ENCODE results near the gene ANXA6.
"Not testable (repeated sequence)": the region's sequence is repeated elsewhere in the genome, so short reads cannot be mapped to it uniquely, and the experiment has no call there.

ANXA6 gene

DNA sequence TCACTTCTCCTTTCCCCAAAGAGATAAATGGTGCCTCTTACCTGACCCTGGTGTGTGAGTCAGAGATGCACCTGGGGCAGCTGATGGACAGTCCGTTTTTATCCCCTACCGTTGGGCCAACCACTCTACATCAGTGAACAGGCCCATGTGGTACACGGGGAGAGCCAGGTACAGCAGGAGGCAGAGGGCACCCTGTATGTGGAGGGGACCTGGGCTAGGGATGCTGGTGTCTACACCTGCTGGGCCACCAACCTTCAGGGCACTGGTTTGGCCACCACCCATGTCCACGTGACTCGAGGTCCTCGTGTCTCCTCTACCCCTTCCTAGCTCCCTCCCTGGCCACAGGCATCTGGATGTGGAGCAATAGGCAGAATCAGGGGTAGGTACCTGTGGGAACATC, 22.7 kb upstream of the ANXA6 start:
- Histone ChIP-seq H3K36me3 (ENCODE audit: control insufficient read depth, insufficient read depth, low read length) (no peaks in the 10 kb centered on the region), H3K9me3 (ENCODE audit: control insufficient read depth, insufficient read depth, low read depth, low read length) (no peaks in the 10 kb centered on the region), H3K4me1 (ENCODE audit: control insufficient read depth, insufficient read depth, low read length) (no peaks in the 10 kb centered on the region), H3K4me3 (ENCODE audit: low read depth, low read length) (no peak overlapping the region), H3K9ac (ENCODE audit: low read length) (no peak overlapping the region), H3K27me3 (ENCODE audit: control insufficient read depth, insufficient read depth, low read length) (no peaks in the 10 kb centered on the region), H3K27ac (ENCODE audit: low read depth, low read length) (no peak overlapping the region)

DNA sequence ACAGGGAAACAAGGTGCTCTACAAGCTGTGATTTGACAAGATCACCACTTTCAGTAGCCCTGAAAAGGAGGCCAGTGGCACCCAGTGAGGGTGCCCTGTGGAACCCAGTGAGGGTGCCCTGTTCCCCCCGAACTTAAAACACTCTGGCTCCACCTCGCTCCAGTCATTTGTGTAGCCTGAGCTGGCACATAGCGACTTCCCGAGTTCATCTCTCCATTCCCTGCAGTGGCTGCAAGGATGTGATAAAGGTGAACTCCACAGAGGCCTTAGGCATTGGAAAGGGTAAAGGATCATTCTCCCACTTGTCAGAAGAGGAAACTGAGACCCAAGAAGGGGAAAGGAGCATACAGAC, 21.9 kb upstream of the ANXA6 start:
- H3K27ac ChIP-seq (ENCODE audit: low read depth, low read length), result no peak overlapping the region

DNA sequence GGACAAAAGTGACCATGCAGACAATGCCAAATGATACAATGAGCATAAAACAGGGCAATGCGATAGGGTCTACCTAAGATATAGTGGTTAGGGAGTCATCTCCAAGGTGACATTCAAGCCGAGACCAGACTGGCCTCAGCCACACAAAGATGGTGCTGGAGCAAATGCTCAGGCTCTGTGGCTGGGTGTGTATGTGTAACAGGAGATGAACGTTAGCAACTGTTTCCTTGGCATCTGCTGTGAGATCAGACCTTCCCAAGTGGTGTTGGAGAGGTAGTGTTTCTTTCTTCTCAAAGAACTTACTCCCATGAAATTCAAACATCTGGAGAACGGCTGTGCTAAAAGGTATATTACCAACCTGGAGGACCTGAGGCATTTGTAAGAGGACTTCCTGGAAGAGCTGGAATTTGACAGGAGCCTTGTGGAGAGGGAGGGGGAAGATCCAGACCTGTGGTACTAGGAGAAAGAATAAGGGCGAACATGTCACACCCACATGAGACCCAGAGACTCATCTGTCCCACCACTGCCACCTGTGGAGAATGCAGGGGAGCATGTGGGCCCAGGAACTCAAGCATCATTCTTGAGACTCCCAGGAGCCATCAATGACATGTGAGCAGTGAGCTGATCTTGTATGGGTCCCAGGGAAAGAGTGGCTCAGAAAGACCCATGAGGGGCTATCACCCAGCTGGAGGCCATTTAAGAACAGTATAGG, 21.4 kb upstream of the ANXA6 start:
- no peak overlapping the region for H3K9ac ChIP-seq (ENCODE audit: low read length)
- no peaks in the 10 kb centered on the region for H3K9me3 ChIP-seq (ENCODE audit: control insufficient read depth, insufficient read depth, low read depth, low read length)
- H3K27ac ChIP-seq (ENCODE audit: low read depth, low read length), result no peak overlapping the region
- H3K4me3 ChIP-seq (ENCODE audit: low read depth, low read length), result no peak overlapping the region
- H3K4me1 ChIP-seq (ENCODE audit: control insufficient read depth, insufficient read depth, low read length), result no peaks in the 10 kb centered on the region
- H3K27me3 ChIP-seq (ENCODE audit: control insufficient read depth, insufficient read depth, low read length), result no peaks in the 10 kb centered on the region
- no peaks in the 10 kb centered on the region for H3K36me3 ChIP-seq (ENCODE audit: control insufficient read depth, insufficient read depth, low read length)

More for the DNA sequence above, 21.9 kb upstream of the ANXA6 start:
- H3K4me1 ChIP-seq (ENCODE audit: control insufficient read depth, insufficient read depth, low read length), result no peaks in the 10 kb centered on the region
- H3K27me3 ChIP-seq (ENCODE audit: control insufficient read depth, insufficient read depth, low read length), result no peaks in the 10 kb centered on the region
- no peaks in the 10 kb centered on the region for H3K9me3 ChIP-seq (ENCODE audit: control insufficient read depth, insufficient read depth, low read depth, low read length)
- H3K36me3 ChIP-seq (ENCODE audit: control insufficient read depth, insufficient read depth, low read length), result no peaks in the 10 kb centered on the region
- H3K4me3 ChIP-seq (ENCODE audit: low read depth, low read length), result no peak overlapping the region
- no peak overlapping the region for H3K9ac ChIP-seq (ENCODE audit: low read length)

DNA sequence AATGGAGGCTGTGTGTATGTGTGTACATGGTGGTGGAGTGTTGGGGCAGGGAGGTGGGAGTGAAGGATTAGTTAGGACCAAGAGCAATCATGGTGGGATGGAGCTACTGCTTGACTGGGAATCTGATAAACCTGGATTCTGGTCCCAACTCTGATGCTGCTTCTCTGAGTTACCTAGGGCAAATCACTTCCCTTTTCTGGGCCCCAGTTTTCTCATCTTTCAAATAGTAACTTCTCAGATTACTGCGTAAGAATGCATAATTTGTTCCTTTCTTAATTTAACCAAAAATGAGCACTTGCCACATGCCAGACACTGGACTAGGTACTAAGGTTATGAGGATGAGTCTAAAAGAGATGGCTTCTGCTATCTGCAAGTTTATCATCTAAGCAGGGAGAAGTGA, 20.8 kb upstream of the ANXA6 start:
- H3K9me3 ChIP-seq (ENCODE audit: control insufficient read depth, insufficient read depth, low read depth, low read length), result no peaks in the 10 kb centered on the region
- no peaks in the 10 kb centered on the region for H3K36me3 ChIP-seq (ENCODE audit: control insufficient read depth, insufficient read depth, low read length)
- no peak overlapping the region for H3K4me3 ChIP-seq (ENCODE audit: low read depth, low read length)
- no peak overlapping the region for H3K9ac ChIP-seq (ENCODE audit: low read length)
- H3K27ac ChIP-seq (ENCODE audit: low read depth, low read length), result no peak overlapping the region
- H3K4me1 ChIP-seq (ENCODE audit: control insufficient read depth, insufficient read depth, low read length), result no peaks in the 10 kb centered on the region
- no peaks in the 10 kb centered on the region for H3K27me3 ChIP-seq (ENCODE audit: control insufficient read depth, insufficient read depth, low read length)

DNA sequence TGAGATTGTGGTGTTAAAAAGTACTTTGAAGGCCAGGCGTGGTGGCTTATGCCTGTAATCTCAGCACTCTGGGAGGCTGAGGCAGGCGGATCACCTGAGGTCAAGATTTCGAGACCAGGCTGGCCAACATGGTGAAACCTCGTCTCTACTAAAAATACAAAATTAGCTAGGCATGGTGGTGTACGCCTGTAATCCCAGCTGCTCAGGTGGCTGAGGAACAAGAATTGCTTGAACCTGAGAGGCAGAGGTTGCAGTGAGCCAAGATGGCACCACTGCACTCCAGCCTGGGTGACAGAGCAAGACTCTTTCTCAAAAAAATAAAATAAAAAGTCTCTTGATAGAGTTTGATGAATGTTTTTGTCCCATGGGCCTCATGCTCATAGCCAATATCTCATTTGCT, 18.7 kb upstream of the ANXA6 start:
- H3K4me1 ChIP-seq (ENCODE audit: control insufficient read depth, insufficient read depth, low read length); H3K27me3 ChIP-seq (ENCODE audit: control insufficient read depth, insufficient read depth, low read length); H3K9ac ChIP-seq (ENCODE audit: low read length); H3K9me3 ChIP-seq (ENCODE audit: control insufficient read depth, insufficient read depth, low read depth, low read length); H3K27ac ChIP-seq (ENCODE audit: low read depth, low read length); H3K36me3 ChIP-seq (ENCODE audit: control insufficient read depth, insufficient read depth, low read length); H3K4me3 ChIP-seq (ENCODE audit: low read depth, low read length): not testable (repeated sequence)

DNA sequence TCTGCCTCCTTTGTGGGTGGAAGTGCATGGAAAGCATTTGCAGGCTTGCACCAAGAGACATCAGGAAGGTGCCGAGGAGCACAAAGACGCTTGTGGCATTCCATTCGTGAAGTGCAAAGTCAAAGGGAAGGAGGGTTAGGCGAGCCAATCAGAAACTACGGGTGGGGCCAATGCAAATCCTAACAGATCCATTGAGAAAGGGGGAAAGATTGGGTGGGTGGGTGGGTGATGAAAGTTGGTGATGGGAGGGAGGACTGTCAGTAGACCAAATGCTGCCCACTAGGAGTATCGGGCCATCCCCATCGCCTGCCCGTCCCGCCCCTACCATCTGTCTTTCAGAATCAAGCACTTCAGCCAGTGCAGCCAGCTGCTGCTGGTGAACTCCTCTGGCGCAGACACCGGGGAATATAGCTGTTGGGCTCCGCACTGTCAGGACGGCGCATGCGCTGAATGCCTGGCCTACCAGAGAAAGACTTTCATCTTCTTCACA, 17.1 kb upstream of the ANXA6 start:
- H3K4me1 ChIP-seq (ENCODE audit: control insufficient read depth, insufficient read depth, low read length), result no peaks in the 10 kb centered on the region
- no peak overlapping the region for H3K4me3 ChIP-seq (ENCODE audit: low read depth, low read length)
- H3K9me3 ChIP-seq (ENCODE audit: control insufficient read depth, insufficient read depth, low read depth, low read length), result no peaks in the 10 kb centered on the region
- H3K27ac ChIP-seq (ENCODE audit: low read depth, low read length), result no peak overlapping the region
- no peaks in the 10 kb centered on the region for H3K27me3 ChIP-seq (ENCODE audit: control insufficient read depth, insufficient read depth, low read length)
- H3K9ac ChIP-seq (ENCODE audit: low read length), result no peak overlapping the region
- H3K36me3 ChIP-seq (ENCODE audit: control insufficient read depth, insufficient read depth, low read length), result no peaks in the 10 kb centered on the region

DNA sequence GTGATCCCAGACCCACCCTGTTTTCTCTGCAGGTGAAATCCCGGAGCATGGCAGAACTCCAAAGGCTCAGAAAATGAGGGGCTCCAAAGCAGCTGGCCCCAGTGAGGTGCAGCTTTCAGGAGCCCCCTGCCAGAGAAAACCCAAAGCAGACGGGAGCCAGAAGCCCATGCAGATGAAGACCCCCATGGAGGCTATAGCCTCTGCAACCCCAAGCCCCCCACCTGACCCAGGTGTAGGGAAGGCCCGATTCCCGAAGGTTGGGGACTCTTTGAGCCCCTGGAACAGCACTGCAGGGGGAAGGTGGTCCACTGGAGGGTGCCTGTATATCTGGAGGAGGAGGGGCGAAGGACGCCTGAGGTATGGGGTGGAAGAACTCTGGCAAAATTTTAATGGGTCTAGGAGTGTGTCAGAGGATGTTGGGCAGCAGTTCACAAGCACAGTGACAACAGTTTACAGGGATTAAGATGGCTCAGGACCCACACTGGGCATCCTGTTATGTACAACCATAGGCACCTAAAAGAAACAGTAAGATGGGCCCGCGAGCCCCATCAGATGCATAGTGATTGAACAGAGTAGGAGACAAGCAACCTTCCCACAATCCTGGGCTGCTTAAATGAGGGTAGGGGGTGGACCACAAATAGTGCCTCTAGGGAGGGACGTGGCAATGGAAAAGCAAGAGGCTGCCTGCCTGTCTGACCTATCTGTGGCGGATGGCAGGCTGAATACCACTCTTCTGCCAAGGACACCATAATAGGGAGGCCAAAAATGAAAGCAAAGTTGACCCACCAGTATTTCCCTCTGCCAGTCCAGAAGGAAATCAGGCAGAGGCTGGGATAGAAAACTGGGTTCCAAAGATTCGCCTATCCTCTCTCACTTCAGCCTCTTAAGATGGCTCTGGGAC, 16.4 kb upstream of the ANXA6 start:
- Histone ChIP-seq H3K9ac (ENCODE audit: low read length) (no peak overlapping the region), H3K4me1 (ENCODE audit: control insufficient read depth, insufficient read depth, low read length) (no peaks in the 10 kb centered on the region), H3K9me3 (ENCODE audit: control insufficient read depth, insufficient read depth, low read depth, low read length) (no peaks in the 10 kb centered on the region), H3K36me3 (ENCODE audit: control insufficient read depth, insufficient read depth, low read length) (no peaks in the 10 kb centered on the region), H3K27me3 (ENCODE audit: control insufficient read depth, insufficient read depth, low read length) (no peaks in the 10 kb centered on the region), H3K27ac (ENCODE audit: low read depth, low read length) (no peak overlapping the region), H3K4me3 (ENCODE audit: low read depth, low read length) (no peak overlapping the region)

DNA sequence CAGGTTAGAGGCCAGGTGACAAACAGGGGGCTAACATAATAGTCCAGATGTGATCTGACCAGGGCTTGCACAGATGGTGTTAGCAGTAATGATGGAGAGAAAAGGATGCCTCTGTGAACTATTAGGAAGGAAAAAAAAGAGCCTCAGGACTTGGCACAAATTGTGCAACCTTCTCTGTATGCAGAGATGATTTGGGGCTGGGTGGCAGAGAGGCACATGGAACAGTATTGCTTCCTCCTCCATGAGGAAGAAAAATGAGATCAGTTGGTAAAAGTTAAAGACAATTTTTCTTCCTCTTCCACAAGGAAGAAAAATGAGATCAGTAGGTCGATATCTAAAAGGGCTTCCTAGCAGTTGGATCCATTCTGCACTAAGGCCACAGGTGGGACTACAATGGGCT, 13.9 kb upstream of the ANXA6 start:
- no peaks in the 10 kb centered on the region for H3K4me1 ChIP-seq (ENCODE audit: control insufficient read depth, insufficient read depth, low read length)
- H3K27ac ChIP-seq (ENCODE audit: low read depth, low read length), result no peak overlapping the region
- H3K9me3 ChIP-seq (ENCODE audit: control insufficient read depth, insufficient read depth, low read depth, low read length), result no peaks in the 10 kb centered on the region
- H3K36me3 ChIP-seq (ENCODE audit: control insufficient read depth, insufficient read depth, low read length), result no peaks in the 10 kb centered on the region
- no peak overlapping the region for H3K9ac ChIP-seq (ENCODE audit: low read length)
- no peak overlapping the region for H3K4me3 ChIP-seq (ENCODE audit: low read depth, low read length)
- H3K27me3 ChIP-seq (ENCODE audit: control insufficient read depth, insufficient read depth, low read length), result no peaks in the 10 kb centered on the region

DNA sequence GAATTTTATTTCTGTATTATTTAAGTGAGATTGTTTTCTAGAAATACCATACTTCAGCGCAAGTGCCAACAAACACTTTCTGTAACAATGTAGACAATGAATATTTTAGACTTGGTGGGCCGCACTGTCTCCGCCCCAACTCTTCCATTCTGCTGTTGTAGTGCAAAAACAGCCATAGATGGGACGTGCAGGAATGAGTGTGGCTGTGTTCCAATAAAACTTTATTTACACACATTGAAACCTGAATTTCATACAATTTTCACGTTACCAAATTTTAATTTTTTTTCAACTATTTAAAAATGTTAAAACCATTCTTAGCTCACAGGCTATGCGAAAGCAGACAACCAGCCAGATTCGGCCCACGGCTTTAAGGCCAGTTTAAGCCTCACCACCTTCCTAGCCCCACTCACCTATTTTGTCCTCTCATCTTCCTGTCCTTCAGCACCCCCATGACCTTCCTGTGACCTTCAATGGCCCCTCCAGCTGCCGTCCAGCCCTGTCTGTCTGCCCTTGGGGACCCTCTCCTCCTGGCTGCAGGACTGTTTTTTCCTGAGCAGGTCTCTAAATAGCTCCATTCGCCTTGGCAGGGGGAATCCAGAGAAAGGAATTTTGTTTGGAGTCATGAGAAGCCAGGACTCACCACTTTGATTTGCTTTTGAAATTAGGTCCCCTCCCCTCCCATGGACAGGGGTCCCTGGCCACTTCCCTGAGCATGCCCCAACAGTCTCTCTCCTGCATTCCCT, 11.2 kb upstream of the ANXA6 start:
- Histone ChIP-seq H3K9me3 (ENCODE audit: control insufficient read depth, insufficient read depth, low read depth, low read length) (no peaks in the 10 kb centered on the region), H3K4me1 (ENCODE audit: control insufficient read depth, insufficient read depth, low read length) (0 out of 2 replicates have a peak, but pooled peaks cover 3% of the 10 kb centered on the region), H3K27me3 (ENCODE audit: control insufficient read depth, insufficient read depth, low read length) (no peaks in the 10 kb centered on the region), H3K4me3 (ENCODE audit: low read depth, low read length) (no peak overlapping the region), H3K27ac (ENCODE audit: low read depth, low read length) (no peak overlapping the region), H3K9ac (ENCODE audit: low read length) (no peak overlapping the region), H3K36me3 (ENCODE audit: control insufficient read depth, insufficient read depth, low read length) (no peaks in the 10 kb centered on the region)

DNA sequence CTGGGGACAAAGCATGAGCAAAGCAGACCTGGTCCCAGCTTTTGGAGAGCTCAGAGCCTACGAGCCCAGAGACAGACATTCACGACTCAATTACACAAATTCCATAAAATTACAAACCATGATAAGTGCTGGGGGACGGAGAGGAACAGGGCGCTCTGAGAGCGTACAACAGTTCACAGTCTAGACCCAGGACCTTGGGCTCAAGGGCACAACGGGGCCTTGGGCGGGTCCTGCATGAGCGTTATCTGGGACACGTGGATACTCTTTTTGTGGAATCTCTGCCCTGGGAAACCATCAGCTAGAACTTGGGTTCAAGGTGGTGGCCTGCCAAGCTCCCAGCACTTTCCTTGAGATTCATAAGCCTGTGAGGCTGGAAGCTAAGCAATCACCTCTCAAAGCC, 9.4 kb upstream of the ANXA6 start:
- Histone ChIP-seq H3K4me3 (ENCODE audit: low read depth, low read length) (no peak overlapping the region), H3K27me3 (ENCODE audit: control insufficient read depth, insufficient read depth, low read length) (no peaks in the 10 kb centered on the region), H3K4me1 (ENCODE audit: control insufficient read depth, insufficient read depth, low read length) (0 out of 2 replicates have a peak, but pooled peaks cover 3% of the 10 kb centered on the region), H3K9ac (ENCODE audit: low read length) (no peak overlapping the region), H3K9me3 (ENCODE audit: control insufficient read depth, insufficient read depth, low read depth, low read length) (no peaks in the 10 kb centered on the region), H3K36me3 (ENCODE audit: control insufficient read depth, insufficient read depth, low read length) (no peaks in the 10 kb centered on the region), H3K27ac (ENCODE audit: low read depth, low read length) (no peak overlapping the region)
